Activated T-cell treated with anti-CD3 and anti-CD28 coated beads, Interleukin-2, amount 50 U/mL, for 72 hours (primary cell): Measurements from ENCODE around the gene FRMPD1. TPM values are rescaled to one million over a fixed set of nuclear protein-coding genes. Genes with fewer than 3 reads are reported as not detected.
"Not testable (repeated sequence)": the region's sequence is repeated elsewhere in the genome, so short reads cannot be mapped to it uniquely, and the experiment has no call there.

Experiments
- ATAC-seq, 2 donors: fragments of 150-1000 bp; cut with Tn5 transposase; replicated peaks in 1 of 2; 2 replicates each; pipeline ENCODE4 v1.10.0; 2021; ENCODE audit warnings: moderate library complexity in 2 of 2, mild to moderate bottlenecking in 1 of 2
- DNase-seq, 2 donors: peaks; one replicate each; pipeline ENCODE4 v3.0.0; 2021 to 2022; ENCODE audit warnings: mixed read lengths in 1 of 2
- H3K27ac Mint-ChIP-seq: one replicate; pipeline ENCODE4 v1.8.0; 2022; ENCODE audit warnings: mild to moderate bottlenecking, moderate library complexity, mixed read lengths
- H3K27me3 Mint-ChIP-seq: one replicate; pipeline ENCODE4 v1.8.0; 2022; ENCODE audit warnings: low read depth, mixed read lengths
- H3K36me3 Mint-ChIP-seq, 2 donors: one replicate each; pipeline ENCODE4 v1.8.0; 2022; ENCODE audit warnings: mixed read lengths in 2 of 2, mild to moderate bottlenecking in 1 of 2; ENCODE audit not compliant: insufficient read depth in 2 of 2
- H3K4me1 Mint-ChIP-seq: one replicate; pipeline ENCODE4 v1.8.0; 2022; ENCODE audit warnings: low read depth, mixed read lengths
- H3K4me3 Mint-ChIP-seq, 2 donors: one replicate each; pipeline ENCODE4 v1.8.0; 2022; ENCODE audit warnings: mild to moderate bottlenecking in 2 of 2, mixed read lengths in 2 of 2, moderate library complexity in 2 of 2
- H3K9me3 Mint-ChIP-seq, 2 donors: one replicate each; pipeline ENCODE4 v1.8.0; 2022; ENCODE audit warnings: mixed read lengths in 2 of 2
- total RNA-seq, 2 donors: library from RNA; stranded (reverse); gene quantifications; one replicate each; pipeline ENCODE4 v1.2.3, GENCODE V29; 2022

Gene FRMPD1
- total RNA-seq, 2 donors from 2014 or later, result not detected

DNA sequence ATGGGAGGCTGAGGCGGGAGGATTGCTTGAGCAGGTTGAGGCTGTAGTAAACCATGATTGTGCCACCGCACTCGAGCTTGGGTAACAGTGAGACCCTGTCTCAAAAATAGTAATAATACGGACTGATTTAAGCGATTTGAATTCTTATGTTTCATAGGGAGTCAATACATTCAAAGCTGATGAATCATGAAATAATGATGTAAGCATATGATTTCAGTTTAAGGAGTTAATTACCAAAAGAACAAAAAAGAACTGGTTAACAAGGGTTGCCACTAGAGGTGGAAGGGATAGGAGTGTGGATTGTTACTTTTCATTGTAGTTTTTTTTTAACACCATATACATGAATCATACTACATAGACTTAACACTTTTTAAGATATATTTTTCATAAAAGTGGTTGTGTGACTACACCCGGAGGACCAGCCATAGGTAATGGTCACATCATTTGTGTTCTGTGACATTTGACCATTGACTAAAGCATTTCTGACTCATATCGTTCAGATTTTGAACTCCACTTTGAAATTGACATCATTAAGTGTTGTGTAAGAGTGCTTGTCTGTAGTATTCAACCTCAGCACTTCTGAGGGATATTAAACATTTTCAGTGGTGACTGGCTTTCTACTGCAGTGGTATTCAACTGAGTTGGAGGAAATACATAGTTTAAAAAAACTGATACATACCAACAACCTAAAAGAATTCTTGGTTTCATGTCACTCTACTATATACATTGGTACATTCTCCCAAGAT, 109.8 kb downstream of the FRMPD1 start:
- peaks cover 15% of the 10 kb centered on the region for H3K4me1 Mint-ChIP-seq
- peaks cover 6 to 7% of the 10 kb centered on the region in 2 donors for H3K36me3 Mint-ChIP-seq
- DNase-seq (no peak), ATAC-seq (no peak)
- no peaks in the 10 kb centered on the region for H3K27me3 Mint-ChIP-seq
- no peak overlapping the region for H3K4me3 Mint-ChIP-seq
- no peak overlapping the region for H3K27ac Mint-ChIP-seq
- H3K9me3 Mint-ChIP-seq, result peaks cover 0 to 3% of the 10 kb centered on the region in 2 donors

DNA sequence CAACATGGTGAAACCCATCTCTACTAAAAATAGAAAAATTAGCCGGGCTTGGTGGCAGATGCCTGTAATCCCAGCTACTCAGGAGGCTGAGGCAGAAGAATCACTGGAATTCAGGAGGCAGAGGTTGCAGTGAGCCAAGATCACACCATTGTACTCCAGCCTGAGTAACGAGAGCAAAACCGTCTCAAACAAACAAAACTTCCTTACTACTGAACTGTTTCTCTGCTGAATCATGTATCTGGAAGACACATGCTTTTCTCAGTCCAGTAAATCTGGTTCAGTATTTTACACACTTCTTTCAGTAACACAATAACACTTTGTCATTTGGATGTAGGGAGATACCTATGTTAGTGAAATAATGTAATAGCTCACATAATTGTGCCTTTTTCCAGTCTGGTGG, 110.8 kb downstream of the FRMPD1 start:
- H3K9me3 Mint-ChIP-seq, result peaks cover 0 to 3% of the 10 kb centered on the region in 2 donors
- no peak for ATAC-seq
- H3K36me3 Mint-ChIP-seq, result peaks cover 7 to 8% of the 10 kb centered on the region in 2 donors
- H3K4me1 Mint-ChIP-seq, result peaks cover 7% of the 10 kb centered on the region
- no peak overlapping the region for H3K4me3 Mint-ChIP-seq
- no peak for DNase-seq
- H3K27ac Mint-ChIP-seq, result peak overlapping the region; percentile 80
- no peaks in the 10 kb centered on the region for H3K27me3 Mint-ChIP-seq

DNA sequence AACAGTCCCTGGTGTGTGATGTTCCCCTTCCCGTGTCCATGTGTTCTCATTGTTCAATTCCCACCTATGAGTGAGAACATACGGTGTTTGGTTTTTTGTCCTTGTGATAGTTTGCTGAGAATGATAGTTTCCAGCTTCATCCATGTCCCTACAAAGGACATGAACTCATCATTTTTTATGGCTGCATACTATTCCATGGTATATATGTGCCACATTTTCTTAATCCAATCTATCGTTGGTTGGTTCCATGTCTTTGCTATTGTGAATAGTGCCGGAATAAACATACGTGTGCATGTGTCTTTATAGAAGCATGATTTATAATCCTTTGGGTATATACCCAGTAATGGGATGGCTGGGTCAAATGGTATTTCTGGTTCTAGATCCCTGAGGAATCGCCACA, 114.5 kb downstream of the FRMPD1 start:
- DNase-seq, ATAC-seq, H3K4me3 Mint-ChIP-seq, H3K4me1 Mint-ChIP-seq, H3K9me3 Mint-ChIP-seq, H3K27me3 Mint-ChIP-seq, H3K27ac Mint-ChIP-seq: not testable (repeated sequence)
- H3K36me3 Mint-ChIP-seq, result peaks cover 7 to 15% of the 10 kb centered on the region in 2 donors

DNA sequence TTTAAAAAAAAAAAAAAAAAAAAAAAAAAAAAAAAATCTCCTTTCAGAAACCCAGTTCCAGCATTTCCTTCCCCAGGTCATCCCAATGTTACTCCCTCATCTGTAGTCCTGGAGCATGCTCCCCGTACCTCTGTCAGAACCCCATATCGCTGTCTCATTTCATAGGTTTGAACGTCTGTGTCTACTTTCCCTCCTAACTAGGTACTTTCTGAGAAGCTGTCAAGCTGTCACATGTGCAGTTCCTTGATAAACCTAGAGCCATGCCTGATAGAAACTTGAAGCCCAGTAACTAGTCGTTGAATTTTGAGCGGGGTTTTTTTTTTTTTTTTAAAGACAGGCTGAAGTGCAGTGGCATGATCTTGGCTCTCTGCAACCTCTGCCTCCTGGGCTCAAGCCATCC, 118.6 kb downstream of the FRMPD1 start:
- no peak for DNase-seq
- Mint-ChIP-seq H3K27ac (no peak overlapping the region), H3K36me3 (peaks cover 5 to 17% of the 10 kb centered on the region in 2 donors), H3K27me3 (no peaks in the 10 kb centered on the region), H3K9me3 (peaks cover 0 to 3% of the 10 kb centered on the region in 2 donors), H3K4me1 (no peaks in the 10 kb centered on the region), H3K4me3 (no peak overlapping the region)
- no peak for ATAC-seq

DNA sequence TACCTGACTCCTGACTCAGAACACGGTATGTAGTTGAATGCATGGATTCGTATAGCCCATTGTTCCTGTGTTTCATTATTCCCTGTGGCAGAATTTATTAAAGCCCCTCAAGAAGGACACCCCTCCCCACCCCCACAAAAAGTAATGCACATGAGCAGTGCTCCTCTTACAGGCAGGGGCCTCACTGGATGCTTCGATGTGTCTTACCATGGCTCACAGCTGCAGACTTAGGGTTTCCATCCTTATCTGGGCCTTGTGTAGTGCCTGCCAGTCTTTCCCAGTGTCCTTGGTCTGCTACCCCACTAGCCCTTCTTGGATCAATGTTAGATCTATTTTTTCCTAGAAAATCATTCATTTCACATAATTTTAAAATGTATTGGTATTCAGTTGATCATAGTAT, 119.2 kb downstream of the FRMPD1 start:
- Mint-ChIP-seq H3K27me3 (no peaks in the 10 kb centered on the region), H3K27ac (no peak overlapping the region), H3K9me3 (peaks cover 0 to 3% of the 10 kb centered on the region in 2 donors), H3K4me3 (no peak overlapping the region), H3K4me1 (no peaks in the 10 kb centered on the region), H3K36me3 (peaks cover 5 to 14% of the 10 kb centered on the region in 2 donors)
- no peak for DNase-seq
- ATAC-seq, result no peak

DNA sequence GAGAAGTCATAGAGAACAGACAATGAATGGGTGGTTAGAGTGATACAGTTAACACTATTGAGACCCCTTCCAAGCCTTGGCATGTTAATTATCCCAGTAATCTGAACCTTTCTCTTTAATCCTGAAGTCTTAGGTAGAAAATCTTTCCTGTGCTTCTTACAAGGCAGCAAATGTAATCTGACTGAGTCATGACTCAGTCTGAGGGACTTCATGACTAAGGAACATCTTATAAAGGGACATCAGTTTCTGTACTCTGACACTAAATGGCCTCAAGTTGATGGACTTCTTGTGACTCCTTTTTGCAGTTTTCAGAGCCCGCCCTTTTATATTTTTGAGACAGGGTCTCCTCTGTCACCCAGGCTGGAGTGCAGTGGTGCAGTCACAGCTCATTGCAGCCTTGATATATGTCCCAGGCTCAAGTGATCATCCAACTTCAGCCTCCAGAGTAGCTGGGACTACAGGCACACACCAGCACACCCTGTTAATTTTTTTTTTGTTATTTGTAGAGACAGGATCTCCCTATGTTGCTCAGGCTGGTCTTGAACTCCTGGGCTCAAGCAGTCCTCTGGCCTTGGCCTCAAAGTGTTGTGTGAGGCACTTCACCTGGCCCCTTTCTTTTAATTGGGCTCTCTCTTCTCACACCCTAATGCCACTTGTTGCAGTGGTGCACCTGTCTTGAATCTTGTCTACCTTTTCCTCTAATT, 124.6 kb downstream of the FRMPD1 start:
- H3K4me3 Mint-ChIP-seq, result no peak overlapping the region
- peaks cover 2% of the 10 kb centered on the region for H3K4me1 Mint-ChIP-seq
- peaks cover 4 to 13% of the 10 kb centered on the region in 2 donors for H3K36me3 Mint-ChIP-seq
- ATAC-seq, result no peak
- no peaks in the 10 kb centered on the region for H3K9me3 Mint-ChIP-seq
- no peaks in the 10 kb centered on the region for H3K27me3 Mint-ChIP-seq
- H3K27ac Mint-ChIP-seq, result no peak overlapping the region
- DNase-seq, result no peak

DNA sequence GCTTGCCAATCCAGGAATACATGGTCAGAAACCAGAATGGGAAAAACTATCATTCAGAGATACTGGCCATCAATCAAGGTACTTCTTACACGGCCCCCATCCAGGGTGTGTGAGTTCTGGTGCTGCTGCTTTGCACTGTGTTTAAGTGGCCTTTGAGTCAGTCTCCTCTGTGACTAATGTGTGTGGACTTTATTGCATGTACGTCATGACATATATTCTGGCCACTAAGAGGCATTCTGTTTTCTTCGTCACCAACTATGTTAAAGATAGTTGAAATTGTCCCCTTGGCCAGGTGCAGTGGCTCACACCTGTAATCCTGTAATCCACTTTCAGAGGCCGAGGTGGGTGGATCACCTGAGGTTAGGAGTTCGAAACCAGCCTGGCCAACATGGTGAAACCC, 125.6 kb downstream of the FRMPD1 start:
- Mint-ChIP-seq H3K9me3 (no peaks in the 10 kb centered on the region), H3K36me3 (peaks cover 4 to 22% of the 10 kb centered on the region in 2 donors), H3K4me1 (peaks cover 10% of the 10 kb centered on the region), H3K4me3 (no peak overlapping the region), H3K27ac (no peak overlapping the region), H3K27me3 (no peaks in the 10 kb centered on the region)
- no peak for ATAC-seq
- DNase-seq, result no peak

DNA sequence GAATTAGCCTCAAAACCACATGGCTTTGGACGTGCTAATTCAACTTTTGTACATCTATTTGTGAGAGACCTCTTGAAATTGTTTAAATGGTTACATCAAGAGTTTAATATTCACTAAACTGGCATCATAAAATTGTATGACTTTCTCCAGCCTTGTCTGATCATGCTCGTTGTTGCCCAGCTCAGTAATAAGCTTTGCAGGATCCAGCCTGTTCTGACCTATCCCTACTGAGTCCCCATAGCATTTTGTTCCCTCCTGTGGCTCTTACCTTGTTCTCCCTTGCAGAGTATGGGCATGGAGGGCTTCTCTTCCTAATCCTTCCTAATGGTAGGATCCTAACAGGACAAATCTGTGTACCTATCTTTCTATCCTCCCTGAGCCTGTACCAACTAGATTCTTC, 127.8 kb downstream of the FRMPD1 start:
- DNase-seq (no peak), ATAC-seq (no peak)
- Mint-ChIP-seq H3K4me3 (no peak overlapping the region), H3K4me1 (peaks cover 30% of the 10 kb centered on the region), H3K36me3 (peaks cover 10 to 38% of the 10 kb centered on the region in 2 donors), H3K9me3 (no peaks in the 10 kb centered on the region), H3K27ac (no peak overlapping the region), H3K27me3 (no peaks in the 10 kb centered on the region)

DNA sequence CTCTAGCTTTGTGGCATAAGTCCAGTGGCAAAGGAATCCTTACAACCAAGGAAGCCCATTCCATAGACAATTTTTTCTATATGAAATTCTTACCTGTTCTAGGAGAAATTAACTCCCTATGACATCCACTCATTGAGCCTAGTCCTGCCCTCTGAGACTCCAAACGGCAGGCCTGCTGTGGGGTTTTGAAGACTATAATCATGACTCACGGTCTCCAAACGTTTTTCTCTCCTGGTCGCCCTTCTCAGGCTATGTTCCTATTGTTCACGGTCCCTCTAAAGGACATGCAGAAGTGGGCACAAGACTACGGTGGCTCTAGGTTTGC, 133.5 kb downstream of the FRMPD1 start:
- Mint-ChIP-seq H3K36me3 (peaks cover 6 to 35% of the 10 kb centered on the region in 2 donors), H3K4me1 (peaks cover 42% of the 10 kb centered on the region), H3K4me3 (peak overlapping the region; percentile 99 to 100), H3K9me3 (no peaks in the 10 kb centered on the region), H3K27me3 (no peaks in the 10 kb centered on the region), H3K27ac (peak overlapping the region; percentile 100)
- DNase-seq (no peak), ATAC-seq (peak; percentile 9 to 10)

DNA sequence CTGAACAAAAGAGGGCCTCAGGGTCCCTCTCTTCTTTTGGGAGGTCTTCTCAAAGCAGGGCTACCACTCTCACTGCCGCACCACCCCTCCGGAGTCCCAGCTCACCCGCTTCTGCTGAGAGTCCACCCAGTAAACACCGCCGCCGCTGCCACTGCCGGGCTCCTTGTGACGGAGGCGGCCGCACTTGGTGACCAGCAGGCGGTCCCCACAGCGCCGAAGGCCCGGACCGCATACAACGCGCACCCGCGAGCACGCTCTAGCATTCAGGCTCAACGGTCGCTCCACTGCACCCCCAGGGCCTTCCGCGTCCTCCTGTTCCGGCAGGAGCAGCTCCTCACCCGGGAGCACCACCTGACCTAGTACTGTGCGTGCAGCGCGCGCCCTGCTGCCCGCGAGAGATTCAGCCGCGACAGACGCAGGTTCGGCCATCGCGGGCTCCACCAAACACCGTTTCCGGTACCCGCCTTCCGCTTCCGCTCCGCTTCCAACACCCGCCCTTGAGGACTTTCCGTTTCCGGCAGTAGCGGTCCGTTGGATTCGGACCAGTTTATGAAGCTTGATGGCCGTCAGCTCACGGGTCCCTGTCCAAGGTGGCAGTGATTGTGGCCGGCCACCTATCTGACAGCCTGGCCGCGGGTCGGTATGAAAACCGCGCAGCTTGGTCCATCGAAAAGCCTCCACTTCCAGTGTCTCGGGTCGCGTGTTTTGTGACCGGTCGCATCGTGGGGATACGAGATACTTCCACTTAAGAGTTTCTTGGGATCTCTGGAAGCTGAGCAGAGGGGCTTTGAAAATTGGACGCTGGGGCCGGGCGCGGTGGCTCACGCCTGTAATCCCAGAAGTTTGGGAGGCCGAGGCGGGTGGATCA, 134.1 kb downstream of the FRMPD1 start, which contains the start of gene EXOSC3:
Gene EXOSC3 (minus strand): TSS at position 449 of the 868 bp plus-strand sequence. CDS start 20 bp downstream, at position 429.
- Mint-ChIP-seq H3K9me3 (no peaks in the 10 kb centered on the region), H3K27ac (peak within 1 kb of the TSS; percentile 100), H3K4me1 (peaks cover 42% of the 10 kb centered on the region), H3K4me3 (peak within 1 kb of the TSS; percentile 99 to 100), H3K27me3 (no peaks in the 10 kb centered on the region), H3K36me3 (peaks cover 6 to 35% of the 10 kb centered on the region in 2 donors)
- ATAC-seq (peak; percentile 94), DNase-seq (peak; percentile 90 to 92)

DNA sequence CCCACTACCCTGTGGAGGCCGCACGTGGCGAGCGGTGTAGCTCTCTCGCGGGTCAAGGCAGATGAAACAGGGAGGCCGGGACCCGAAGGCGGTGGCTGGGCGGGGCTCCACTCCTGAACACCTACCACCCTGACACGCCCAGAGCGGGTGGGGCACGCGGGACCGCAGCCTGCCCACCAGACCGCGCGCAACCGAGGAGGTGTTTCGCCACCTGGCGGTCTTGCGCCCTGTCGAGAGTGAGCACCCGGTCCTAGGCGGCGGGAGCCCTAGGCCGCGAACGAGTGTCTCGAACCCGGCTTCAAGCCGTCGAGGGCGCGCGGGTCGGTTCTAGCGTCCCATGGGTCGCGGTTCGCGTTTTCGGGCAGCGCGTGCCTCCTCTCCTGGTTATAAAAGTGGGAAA, 136.3 kb downstream of the FRMPD1 start:
- H3K27ac Mint-ChIP-seq, result no peak overlapping the region
- peak in 1 of 2 donors; percentile 12 for DNase-seq
- no peak for ATAC-seq
- no peaks in the 10 kb centered on the region for H3K9me3 Mint-ChIP-seq
- H3K4me3 Mint-ChIP-seq, result peak overlapping the region in 1 of 2 donors; percentile 6
- H3K27me3 Mint-ChIP-seq, result no peaks in the 10 kb centered on the region
- peaks cover 25% of the 10 kb centered on the region for H3K4me1 Mint-ChIP-seq
- H3K36me3 Mint-ChIP-seq, result peaks cover 6 to 19% of the 10 kb centered on the region in 2 donors

DNA sequence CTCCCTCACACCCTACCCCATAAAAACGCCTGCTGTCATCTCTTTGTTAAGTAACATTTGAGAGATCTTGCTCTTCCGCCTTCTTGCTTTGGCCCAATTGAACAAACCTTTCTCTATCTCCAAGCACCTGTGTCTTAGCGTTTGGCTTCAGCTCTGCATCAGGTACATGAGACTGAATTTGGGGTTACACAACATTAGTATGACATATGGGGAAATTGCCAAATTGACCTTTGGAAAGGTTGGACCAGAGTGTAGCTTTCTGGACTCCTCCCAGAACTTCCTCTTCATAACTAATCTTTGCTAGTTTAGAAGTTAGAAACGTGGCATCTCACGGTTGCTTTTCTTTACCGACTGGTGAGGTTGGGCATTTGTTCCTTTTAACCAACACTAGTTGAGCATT, 137.6 kb downstream of the FRMPD1 start:
- no peaks in the 10 kb centered on the region for H3K27me3 Mint-ChIP-seq

DNA sequence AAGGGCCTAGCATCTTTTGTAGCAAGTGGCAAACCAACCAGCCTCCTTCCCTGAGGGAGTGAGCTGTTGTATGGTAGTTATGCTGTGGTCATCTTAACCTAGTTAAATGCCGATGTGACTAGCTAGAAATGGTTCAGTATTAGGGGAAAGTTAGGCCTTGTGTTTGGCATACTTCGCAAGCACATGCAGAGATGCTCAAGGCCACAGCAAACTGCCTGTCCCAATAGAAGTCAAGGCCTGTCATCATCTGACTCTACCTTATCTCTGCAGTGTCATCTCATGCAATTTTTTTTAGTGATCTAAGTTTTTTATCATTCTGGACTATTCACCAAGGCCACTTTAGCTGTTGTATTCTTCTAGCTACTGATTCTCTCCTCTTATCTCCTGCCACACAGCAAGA, 139.3 kb downstream of the FRMPD1 start:
- Mint-ChIP-seq H3K9me3 (no peaks in the 10 kb centered on the region), H3K36me3 (peaks cover 0 to under 1% of the 10 kb centered on the region in 2 donors), H3K4me1 (peaks cover 11% of the 10 kb centered on the region), H3K27ac (no peak overlapping the region), H3K4me3 (no peak overlapping the region), H3K27me3 (no peaks in the 10 kb centered on the region)
- DNase-seq, result no peak
- no peak for ATAC-seq

More for the DNA sequence above, 137.6 kb downstream of the FRMPD1 start:
- Mint-ChIP-seq H3K4me3 (no peak overlapping the region), H3K4me1 (peaks cover 12% of the 10 kb centered on the region), H3K36me3 (peaks cover 0 to 7% of the 10 kb centered on the region in 2 donors), H3K9me3 (no peaks in the 10 kb centered on the region), H3K27ac (no peak overlapping the region)
- ATAC-seq, result no peak
- no peak for DNase-seq
